GM21526 (cell line): ENCODE data around the gene PLG.
"Not testable (repeated sequence)": the region's sequence is repeated elsewhere in the genome, so short reads cannot be mapped to it uniquely, and the experiment has no call there.

Source experiments
- ATAC-seq: cut with Tn5 transposase; IDR thresholded peaks from one replicate; pipeline ENCODE4 v1.9.1; 2021; ENCODE audit warnings: moderate library complexity; ENCODE audit not compliant: unreplicated experiment, low FRiP score

PLG gene

DNA sequence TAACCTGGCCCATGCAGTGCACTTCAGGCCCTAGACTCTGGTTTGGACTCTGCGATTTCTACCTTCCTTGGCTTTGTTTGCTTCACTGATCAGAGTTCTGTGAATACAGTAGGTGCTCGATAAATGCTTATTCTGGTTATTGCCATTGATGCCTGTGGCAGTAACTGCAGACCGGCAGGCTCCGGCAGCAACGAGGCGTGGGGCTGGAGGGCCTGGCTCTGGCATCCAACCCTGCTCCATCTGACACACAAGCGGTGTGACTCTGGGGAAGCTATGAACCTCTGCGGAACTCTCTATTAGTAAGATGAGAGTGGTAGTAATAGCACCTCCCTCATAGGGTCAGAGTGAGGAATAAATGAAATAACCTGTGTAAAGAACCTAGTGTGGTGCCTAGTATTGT is 66.1 kb downstream of the PLG start:
- ATAC-seq, result no peak

DNA sequence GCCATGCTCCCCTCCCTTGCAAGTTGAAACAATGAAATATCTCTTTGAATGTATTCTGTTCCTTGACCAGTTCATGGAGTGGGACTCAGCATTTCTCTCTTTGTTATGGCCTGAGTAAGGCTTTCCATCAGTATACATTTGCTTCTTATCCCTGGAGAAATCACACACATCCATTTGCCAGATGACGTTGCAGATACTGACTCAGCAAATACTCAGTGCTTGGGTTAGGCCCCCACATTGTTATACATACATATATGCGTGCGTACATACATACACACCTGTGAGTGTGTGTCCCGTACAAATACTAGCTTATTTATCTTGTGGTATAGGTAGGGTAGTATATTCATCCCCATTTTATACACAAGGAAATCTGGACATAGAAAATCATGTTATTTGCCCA is 72.4 kb downstream of the PLG start:
- ATAC-seq, result no peak

GRCh38 chr6:160775792-160776580 is 73.9 kb downstream of the PLG start:
- peak; percentile 72 for ATAC-seq

GRCh38 chr6:160779095-160779494 is 77.1 kb downstream of the PLG start:
- not testable (repeated sequence) for ATAC-seq

- not testable (repeated sequence) for ATAC-seq
Measured at GRCh38 chr6:160780656-160781055, 78.6 kb downstream of the PLG start.

DNA sequence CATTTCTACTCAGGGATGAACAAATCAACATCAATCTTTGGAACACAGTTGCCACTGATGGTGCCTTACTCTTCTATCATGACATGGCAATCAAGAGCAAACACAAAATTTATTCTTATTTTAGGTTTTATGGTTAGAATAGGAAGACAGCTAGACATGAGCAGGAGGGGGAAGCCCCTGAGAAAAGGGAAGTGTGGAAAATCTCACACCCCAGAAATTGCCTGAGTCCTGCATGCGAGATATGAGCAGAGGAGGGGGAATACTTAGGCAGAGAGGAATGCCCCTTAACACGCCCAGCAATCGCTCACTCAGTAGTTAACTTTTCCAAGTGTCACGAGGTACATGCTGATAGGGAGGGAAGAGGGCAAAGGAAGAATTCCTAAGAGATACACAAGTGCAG is 79.3 kb downstream of the PLG start:
- ATAC-seq, result no peak

GRCh38 chr6:160782228-160782627 is 80.2 kb downstream of the PLG start:
- ATAC-seq, result no peak

GRCh38 chr6:160783741-160784140 is 81.7 kb downstream of the PLG start:
- no peak for ATAC-seq

- ATAC-seq, result not testable (repeated sequence)
Measured at GRCh38 chr6:160788126-160788525, 86.1 kb downstream of the PLG start.

DNA sequence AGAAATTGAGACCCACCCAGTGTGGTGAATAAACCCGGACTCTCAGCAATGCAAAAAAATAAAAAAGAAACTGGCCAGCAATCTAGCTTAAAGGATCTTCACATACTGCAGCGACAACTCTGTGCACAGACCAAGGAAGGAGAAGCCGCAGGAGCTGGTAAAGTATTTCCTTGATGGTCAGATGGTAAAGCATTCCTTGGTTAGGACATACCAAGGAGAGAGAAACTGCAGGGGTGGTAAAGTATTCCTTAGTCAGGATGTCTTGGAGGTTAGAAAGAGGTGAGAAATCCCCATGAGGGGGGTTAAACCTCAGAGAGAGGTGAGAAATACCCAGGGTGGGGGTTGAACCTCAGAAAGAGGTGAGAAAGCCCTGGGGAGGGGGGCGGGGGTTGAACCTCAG is 86.8 kb downstream of the PLG start:
- no peak for ATAC-seq

DNA sequence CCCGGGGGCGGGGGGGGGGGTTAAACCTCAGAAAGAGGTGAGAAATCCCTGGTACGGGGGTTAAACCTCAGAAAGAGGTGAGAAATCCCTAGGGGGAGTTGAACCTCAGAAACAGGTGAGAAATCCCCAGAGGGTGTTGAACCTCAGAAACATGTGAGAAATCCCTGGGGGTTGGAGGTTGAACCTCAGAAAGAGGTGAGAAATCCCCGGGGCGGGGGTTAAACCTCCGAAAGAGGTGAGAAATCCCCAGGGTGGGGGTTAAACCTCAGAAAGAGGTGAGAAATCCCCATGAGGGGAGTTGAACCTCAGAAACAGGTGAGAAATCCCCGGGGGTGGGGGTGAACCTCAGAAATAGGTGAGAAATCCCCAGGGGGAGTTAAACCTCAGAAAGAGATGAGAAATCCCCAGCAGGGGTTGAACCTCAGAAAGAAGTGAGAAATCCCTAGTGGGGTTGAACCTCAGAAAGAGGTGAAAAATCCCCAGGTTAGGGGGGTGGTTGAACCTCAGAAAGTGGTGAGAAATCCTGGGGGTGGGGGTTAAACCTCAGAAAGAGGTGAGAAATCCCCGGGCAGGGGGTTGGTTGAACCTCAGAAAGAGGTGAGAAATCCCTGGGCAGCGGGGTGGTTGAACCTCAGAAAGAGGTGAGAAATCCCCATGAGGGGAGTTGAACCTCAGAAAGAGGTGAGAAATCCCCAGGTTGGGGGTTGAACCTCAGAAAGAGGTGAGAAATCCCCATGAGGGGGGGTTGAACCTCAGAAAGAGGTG is 87.4 kb downstream of the PLG start:
- no peak for ATAC-seq

DNA sequence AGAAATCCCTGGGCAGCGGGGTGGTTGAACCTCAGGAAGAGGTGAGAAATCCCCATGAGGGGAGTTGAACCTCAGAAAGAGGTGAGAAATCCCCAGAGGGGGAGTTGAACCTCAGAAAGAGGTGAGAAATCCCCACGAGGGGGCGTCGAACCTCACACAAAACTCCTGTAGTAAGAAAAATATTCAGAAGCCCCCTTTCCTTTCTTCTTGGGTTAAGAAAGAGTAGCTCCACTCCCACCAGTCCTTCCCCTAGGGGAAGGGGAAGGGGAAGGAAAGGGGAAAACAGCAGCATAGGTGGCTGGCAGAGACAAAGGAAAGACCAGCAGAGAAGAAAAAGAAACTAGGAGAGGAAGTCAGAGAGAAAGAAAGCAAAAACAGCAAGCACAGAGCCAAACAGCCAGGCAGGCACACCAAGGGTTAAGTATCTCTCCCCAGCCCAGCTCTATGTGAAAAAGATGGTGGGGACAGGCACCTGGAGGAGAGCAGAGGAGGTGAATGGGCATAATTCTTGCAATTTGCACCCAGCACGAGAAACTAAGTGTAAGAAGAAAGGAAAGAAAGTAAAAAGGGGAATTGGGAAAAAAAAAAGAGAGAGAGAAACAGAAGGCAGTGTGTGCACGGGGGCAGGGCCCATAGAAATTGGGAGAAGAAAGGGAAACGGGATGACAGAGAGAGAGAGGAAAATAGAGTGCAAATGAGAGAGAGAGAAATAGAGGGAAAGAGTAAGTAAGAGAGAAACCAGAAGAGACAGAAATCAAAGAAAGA is 88.2 kb downstream of the PLG start:
- ATAC-seq, result peak; percentile 48

GRCh38 chr6:160791459-160791858 is 89.4 kb downstream of the PLG start:
- peak; percentile 71 for ATAC-seq

DNA sequence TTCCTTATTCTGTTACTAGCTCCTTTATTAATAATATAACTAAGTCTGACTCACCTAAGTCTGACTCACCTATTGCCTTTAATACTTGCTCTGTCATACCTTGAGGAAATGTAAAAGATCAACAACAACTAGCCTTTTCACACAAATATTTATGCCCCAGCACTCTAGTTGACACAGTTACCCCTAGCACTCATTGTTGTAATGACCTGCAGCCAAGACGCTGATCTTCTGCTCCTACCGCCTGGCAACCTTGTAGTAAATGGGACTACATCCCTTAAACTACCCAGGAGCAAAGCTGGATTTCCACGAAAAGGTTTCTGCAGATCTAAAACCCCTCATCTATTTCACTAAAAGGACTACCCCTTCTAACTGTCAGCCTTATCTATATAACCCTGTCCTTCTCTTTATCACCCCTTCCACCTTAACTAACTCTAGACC is 90.0 kb downstream of the PLG start:
- ATAC-seq, result peak; percentile 41

GRCh38 chr6:160792708-160793107 is 90.7 kb downstream of the PLG start:
- ATAC-seq, result no peak

GRCh38 chr6:160793652-160794051 is 91.6 kb downstream of the PLG start:
- no peak for ATAC-seq

DNA sequence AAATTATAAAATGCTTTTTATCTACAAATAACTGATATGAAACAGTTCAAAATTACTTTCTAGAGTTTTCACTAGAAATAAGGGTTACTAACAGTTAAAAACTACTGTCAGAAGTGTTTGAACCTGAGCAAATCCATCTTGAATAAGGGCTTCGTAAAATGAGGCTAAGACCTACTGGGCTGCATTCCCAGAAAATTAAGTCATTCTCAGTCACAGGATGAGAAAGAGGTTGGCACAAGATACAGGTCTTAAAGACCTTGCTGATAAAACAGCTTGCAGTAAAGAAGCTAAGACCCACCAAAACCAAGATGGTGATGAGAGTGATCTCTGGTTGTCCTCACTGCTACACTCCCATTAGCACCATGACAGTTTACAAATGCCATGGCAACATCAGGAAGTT is 93.7 kb downstream of the PLG start:
- no peak for ATAC-seq

DNA sequence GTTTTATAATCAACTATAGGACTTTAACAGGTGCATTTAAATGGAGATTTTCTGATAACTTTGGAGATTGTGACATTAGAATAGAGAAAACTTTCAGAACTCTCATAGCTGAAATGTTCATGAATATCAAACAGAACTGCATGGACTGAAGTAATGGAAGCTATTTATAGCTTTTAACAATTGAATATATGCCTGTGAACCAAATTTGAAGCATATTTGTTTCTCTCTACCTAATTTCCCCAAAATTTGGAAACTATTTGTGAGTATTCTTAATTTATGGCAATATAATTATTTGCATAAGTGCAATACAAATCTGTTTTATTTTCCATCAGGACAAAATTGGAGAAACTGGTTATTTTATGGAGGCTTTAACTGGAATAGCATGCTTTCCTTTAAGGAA is 96.6 kb downstream of the PLG start:
- ATAC-seq, result no peak

DNA sequence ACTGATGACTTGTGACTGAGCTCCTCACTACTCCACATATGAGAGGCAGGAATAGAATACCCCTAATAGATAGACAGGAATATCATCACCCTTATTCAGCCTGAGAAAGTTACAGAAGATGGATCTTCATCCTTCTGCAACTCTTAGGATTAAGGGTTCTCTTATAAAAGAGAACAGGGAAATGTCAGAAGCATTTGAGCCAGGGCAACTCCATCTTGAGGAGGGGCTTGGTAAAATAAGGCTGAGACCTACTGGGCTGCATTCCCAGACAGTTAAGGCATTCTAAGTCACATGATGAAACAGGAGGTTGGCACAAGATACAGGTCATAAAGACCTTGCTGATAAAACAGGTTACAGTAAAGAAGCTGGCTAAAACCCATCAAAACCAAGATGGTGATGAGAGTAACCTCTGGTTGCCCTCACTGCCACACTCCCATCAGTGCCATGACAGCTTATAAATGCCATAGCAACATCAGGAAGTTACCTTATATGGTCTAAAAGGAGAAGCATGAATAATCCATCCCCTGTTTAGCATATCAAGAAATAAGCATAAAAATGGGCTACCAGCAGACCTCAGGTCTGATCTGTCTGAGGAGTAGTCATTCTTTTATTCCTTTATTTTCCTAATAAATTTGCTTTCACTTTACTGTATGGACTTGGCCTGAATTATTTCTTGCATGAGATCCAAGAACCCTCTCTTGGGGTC is 97.9 kb downstream of the PLG start:
- no peak for ATAC-seq

DNA sequence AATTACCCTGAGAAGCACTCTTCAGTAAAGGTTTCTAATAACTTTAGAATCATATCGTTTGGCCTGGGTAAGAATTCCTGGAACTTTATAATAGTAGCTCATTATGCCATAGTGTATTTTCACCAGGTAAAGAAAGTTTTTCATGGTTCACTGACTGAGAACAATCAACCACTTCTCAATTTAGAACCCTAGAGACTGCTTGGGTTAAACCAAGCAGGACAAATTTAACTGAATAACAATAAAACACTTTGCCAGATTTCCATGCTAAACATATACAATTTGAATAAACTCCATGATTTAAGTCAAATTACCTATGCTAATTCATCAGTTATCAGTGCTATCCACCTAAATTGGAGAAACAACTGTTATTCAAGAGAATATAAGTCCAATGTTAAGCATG is 99.4 kb downstream of the PLG start:
- ATAC-seq, result no peak

DNA sequence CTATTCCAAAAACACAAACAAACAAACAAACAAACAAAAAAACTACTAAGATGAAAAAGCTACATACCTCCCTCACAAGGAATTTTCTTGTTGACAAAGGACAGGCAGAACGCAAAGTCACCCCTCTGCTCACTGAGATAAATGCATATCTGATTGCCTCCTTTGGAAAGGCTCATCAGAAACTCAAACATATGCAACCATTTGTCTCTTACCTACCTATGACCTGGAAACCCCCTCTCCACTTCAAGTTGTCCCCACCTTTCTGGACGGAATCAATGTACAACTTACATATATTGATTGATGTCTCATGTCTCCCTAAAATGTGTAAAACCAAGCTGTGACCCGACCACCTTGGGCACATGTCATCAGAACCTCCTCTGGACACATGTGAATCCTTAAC is 100.0 kb downstream of the PLG start:
- not testable (repeated sequence) for ATAC-seq
